Stimulated activated CD4-positive, alpha-beta T cell treated with anti-CD3 and anti-CD28 coated beads, Interleukin-1b, Interleukin-23, amount 100 ng/mL, for 24 hours (primary cell): Measurements from ENCODE around the gene HRAS.
A peak's percentile ranks its signal among the peaks of the same experiment; 100 is the strongest.

Experiments used
- DNase-seq, 4 experiments: peaks; one replicate each; pipeline ENCODE4 v3.0.0-alpha.2; 2020; ENCODE audit warnings: low read depth in 4 of 4, low spot score in 1 of 4

The HRAS gene

DNA sequence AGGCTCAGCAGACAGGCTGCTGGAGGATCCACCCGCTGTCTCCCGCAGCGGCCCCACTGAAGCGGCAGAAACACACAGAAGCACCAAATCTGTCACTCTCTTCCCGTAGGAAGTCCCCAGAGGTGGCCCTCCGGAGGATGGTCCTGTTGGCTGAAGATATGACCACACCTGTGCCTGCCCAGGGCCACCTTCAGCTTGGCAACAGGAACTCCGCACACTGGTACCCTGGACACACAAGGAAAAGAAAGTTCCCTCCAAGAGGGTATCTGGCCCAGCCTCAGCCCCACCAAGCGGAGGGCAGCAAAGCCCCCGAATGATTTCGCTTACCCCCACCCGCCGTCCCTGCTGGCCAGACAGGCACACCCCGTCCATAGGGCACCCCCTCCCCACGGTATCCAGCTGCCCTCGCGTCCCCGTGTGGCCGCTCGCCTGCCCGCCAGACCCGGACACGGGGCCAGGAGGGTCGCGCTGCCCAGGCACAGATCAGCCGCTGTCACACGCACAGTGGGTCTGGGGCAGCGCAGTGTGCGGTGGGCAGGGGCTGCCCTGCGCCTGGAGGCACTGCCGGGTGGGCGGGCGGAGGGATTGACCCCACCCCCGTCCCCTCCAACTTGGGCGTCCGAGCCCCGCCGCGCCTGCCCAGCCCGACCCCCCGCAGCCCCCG, 32.4 kb upstream of the HRAS start:
- no peak for DNase-seq

DNA sequence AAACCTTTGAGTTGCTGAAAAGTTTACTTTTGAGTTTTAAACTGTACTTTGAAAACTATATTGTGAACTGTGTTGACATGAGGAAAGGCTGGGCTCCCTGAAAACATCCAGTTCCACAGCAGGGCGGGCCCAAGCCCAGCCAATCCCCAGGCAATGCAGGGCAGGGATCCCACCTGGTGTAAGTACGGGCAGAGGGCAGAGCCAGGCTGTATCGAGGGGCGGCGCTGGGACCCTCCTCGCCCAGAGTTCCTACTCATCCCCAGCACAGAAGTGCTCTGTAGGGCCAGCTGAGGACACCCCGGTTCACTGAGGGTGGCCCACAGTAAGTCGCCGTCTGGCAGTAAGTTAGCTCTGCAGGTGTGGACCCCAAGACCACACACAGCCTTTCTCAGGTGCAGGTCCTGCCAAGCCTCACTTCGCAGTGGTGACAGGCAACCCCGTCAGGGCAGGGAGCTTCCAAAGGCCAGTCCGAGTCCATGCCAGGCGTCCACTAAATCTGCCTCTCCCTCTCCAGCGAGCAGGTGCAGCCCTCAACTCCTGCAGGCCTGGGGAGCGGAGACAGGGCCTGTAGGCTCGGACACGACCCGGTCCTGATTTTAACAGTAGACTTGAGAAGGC, 31.7 kb upstream of the HRAS start:
- DNase-seq: no peak

DNA sequence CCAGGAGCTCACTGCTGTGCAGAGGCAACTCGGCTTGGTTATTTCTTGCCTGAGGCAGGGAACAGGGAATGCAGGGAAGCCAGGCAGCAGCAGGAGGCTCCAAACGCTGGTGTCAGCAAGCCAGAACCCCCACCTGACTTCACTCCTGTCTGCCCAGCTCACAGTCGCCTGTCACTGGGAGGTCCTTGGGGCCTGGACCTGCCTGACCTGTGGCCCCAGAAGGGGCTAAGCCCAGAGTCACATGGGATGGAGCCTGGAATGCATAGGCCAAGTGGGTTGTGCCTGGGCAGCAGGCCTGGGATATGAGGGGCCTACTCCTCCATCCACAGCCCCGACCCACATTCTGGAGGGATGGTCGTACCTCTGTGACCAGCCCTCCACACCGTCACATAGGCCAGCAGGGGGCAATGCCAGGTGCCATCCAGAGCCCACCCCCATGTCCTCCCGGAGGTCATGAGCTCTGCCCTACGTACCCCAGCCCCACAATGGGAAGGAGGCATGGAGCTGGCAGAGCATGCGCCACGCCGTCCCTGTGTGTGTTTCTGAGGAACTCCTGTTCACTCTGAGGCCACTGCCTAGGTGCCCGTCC, 30.6 kb upstream of the HRAS start:
- DNase-seq: no peak

DNA sequence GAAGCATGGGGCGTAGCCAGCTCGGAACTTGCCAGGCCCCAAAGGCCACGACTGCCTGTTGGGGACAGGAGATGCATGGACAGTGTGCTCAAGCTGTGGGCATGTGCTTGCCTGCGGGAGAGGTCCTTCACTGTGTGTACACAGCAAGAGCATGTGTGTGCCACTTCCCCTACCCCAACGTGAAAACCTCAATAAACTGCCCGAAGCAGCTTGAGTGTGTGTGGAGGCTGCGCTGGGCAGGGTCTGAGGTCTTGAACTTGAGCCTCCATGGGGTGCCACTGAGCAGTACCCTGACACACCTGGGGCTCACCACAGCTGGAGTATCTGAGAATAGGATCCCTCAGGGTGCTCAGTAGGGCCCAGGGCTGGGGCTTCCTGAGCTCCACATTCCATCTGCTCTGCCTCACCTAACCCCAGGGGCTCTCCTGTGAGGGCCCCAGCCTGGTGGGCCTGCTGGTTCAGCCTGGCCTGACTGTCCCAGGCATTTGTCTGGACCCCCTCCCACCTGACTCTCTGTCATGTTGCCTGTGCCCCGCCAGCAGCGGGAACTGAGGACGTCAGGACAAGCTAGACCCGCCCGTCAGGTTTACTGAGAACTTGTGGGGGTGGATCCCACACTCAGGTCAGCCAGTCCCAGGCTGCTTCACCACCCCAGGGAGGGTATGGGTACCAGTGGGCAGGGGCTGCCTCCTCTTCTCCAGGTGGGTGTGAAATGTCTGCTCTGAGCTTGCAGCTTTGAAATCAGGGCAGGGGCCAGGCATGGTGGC, 28.6 kb upstream of the HRAS start:
- DNase-seq: no peak

DNA sequence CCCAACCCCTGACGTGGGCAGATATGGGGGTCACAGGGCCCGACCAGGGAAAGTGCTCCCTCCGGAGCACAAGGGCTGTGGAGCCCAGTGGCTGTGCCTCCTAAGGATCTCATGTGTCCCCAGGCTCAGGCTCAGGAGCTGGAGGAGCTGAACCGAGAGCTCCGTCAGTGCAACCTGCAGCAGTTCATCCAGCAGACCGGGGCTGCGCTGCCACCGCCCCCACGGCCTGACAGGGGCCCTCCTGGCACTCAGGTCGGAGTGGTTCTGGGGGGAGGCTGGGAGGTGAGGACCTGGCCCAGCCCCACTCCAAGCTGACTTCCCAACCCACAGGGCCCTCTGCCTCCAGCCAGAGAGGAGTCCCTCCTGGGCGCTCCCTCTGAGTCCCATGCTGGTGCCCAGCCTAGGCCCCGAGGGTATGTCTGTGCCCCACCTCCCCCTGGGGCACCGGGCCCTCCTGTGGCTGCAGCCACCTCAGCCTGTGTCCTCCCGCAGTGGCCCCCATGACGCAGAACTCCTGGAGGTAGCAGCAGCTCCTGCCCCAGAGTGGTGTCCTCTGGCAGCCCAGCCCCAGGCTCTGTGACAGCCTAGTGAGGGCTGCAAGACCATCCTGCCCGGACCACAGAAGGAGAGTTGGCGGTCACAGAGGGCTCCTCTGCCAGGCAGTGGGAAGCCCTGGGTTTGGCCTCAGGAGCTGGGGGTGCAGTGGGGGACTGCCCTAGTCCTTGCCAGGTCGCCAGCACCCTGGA, 27.9 kb upstream of the HRAS start:
- no peak for DNase-seq

DNA sequence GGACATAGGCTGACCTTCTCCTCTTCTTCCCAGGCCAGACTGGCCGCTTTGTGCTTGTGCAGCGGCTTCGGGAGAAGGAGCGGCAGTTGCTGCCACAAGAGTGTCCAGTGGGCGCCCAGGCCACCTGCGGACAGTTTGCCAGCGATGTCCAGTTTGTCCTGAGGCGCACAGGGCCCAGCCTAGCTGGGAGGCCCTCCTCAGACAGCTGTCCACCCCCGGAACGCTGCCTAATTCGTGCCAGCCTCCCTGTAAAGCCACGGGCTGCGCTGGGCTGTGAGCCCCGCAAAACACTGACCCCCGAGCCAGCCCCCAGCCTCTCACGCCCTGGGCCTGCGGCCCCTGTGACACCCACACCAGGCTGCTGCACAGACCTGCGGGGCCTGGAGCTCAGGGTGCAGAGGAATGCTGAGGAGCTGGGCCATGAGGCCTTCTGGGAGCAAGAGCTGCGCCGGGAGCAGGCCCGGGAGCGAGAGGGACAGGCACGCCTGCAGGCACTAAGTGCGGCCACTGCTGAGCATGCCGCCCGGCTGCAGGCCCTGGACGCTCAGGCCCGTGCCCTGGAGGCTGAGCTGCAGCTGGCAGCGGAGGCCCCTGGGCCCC, 26.8 kb upstream of the HRAS start:
- no peak for DNase-seq

DNA sequence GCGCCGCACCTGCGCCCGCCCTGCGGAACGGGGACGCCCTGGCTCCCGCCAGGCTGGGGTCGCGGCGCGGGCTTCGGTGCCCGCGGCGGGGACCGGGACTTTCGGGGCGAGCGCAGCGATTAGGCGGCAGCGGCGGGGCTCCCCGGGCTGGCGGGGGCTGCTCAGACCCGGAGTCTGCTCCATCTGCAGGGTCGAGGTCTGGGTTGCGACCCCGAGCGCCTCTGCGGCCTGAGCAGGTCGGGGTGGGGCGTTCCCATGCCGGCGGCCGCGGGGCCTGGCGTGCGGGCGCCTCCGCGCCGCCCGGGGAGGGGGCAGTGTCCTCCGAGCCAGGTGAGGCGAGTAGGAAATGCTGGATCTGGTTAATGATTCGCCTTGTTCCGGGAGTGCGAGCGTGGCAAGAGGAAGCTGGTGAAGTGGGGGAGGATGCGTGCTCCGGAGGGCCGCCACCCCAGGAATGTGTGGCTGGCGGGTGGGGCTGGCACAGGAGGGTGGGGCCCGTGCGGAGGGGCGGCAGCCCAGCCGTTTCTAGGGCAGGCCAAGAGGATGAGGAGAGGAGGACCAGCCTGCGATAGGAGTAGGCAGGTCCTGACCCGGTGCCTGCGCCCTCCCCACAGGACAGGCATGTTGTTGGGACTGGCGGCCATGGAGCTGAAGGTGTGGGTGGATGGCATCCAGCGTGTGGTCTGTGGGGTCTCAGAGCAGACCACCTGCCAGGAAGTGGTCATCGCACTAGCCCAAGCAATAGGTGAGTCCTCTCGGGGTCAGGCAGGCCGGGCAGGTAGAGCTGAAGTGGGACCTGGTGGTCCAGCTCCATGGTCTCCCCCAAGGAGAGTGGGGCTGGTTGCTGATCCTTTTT, 26.0 kb upstream of the HRAS start:
- DNase-seq: no peak

DNA sequence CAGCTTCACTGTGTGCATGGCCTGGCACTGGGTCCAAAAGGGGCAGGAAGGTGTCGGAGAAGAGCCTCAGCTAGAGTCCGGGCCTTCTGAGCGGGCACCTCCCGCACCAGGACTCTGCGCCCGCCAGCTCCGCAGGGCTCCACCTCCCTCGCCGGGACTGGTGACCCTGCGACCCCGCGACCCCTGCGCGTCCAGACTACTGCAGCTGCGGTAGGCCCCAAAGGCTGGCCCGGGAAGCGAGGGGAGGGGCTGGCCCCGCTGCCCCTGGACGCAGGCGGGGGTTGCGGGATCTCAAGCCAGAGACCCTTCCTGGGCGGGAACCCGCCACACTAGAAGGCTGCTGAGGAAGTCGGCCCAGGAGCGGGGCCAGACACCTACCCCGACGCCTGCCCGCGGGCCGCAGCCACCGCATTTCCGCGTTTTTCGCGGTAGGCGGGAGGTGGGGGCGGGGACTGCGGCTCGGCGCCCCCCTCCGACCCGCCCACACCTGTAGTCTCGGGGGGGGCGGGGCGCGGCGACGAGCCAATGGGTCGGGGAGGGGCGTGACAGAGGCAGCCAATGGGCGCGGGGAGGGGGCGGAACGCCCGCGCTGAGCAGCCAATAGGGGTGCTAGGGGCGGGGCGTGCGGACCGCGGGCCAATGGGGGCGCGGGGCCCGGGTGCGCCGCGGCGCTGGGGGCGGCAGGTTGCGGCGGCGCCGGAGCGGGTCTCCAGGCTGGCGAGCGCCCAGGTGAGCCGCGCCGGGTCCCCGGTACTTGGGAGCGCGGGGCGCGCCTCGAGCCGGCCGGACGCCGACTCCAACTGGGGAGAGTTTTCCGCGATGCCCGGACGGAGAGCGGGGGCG, 25.1 kb upstream of the HRAS start, which contains the start of the genes LMNTD2 and RASSF7:
LMNTD2 (minus strand) TSS at position 434 of the 843 bp plus-strand sequence; CDS start at position 412, 22 bp downstream.
RASSF7 (plus strand) TSS at position 666 of the 843 bp plus-strand sequence. CDS start 799 bp downstream, outside the sequence.
- DNase-seq: peak; percentile 88 to 96 (median 94)

DNA sequence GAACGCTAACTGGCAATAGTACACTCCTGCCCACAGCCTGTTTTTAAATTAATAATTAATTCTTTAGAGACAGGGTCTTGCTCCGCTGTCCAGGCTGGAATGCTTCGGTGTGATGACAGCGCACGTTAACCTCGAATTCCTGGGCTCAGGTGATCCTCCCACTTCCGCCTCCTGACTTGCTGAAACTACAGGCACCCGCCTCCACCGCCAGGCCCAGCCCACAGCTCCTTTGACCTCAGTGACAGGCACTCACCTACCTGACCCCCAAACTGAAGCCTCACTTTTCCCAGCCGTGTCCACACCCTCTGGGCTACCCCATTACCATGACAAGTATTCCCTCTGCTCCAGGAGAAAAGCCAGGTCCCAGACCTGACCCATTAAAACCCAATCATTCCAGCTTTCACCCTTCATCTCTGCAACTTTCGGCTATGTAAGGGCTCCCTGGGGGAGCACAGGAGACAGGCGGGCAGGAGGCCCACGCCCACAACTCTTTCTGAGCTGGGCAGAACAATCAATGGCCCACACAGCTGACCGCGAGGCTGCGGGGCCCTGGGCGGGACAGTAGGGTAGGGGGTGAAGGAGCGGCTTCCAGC, 24.4 kb upstream of the HRAS start:
- DNase-seq: no peak

DNA sequence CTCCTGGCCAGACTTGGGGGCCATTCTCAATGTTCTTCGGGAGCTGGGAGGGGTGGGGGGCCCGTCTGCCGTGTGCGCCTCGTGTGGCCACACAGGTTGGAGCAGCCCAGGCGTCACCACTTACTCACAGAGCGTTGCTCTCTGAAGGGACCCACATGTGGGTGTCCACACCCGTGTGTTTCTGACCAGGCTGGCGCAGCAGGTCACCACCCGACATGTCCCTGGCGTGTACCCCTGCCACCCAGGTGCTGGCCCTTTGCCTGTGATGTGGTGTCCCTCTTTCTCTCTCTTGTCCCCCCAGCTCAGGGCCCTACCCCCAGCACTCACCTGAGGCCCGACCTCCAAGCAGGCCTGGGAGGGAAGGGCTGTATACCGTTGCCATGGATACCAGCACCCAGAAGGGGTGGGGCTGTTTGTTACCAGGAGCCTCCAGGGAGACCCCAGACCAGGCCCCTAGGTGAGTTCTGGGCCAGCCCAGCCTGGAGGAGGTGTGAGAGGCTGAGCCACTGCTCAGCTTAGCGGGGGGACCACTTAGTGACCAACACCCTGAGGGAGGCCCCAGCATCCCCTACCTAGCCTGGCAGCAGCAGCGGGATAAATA, 23.7 kb upstream of the HRAS start:
- DNase-seq: no peak

DNA sequence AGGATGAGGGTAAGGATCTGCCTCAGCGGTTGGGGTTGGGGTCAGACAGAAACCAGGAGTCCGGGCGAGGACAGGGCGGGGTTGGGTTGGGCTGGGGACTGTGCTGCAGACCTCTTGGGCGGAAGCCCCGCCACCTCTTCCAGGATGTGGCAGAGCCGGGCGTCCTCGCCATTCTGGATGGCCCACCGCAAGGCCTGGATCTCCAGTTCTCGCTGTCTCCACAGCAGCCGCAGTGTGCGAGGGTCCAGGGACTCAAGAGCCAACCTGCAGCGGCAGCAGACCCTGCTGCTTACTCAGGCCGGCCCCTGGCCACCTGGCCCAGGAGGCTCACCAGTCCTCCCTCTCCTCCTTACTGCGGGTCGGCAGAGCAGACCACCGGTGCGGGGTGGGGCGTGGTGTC, 23.1 kb upstream of the HRAS start:
- DNase-seq: no peak

DNA sequence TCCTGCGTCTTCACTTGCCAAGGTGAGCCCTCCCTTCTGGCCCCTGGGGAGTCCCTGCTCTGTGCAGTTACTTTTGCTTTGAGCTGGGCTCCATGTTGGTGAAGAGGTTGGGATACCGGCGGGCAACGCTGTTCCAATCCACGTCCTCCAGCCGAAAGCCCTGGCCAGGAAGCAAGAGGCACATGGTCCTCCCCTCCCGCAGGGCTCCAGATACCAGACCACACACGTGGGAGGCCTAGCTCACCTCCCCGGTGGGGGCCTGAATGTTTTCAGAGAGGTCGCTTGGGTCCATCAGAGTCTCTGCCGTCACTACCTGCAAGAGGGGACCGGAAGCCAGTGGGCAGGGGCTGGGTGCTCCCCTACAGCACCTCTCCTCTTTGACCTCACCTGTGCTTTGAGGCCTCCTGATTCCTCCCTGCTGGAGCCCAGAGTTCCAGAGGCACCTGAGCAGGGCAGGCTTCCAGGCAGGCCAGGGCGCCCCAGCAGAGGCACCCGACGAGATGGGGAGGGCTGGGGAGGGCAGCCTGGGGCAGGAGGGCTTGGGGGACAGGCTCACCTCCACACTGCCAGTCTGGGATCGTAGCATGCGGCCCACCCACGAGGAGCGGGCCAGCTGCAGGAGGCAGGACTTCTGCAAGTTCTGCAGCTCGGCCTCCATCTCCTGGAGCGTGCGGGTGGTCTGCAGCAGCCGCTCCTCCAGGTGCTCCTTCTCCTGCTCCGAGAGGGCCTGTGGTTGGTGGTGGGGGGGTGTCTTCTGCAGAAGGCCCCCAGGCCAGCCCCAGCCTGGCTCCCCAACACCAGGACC, 22.2 kb upstream of the HRAS start:
- DNase-seq: no peak

DNA sequence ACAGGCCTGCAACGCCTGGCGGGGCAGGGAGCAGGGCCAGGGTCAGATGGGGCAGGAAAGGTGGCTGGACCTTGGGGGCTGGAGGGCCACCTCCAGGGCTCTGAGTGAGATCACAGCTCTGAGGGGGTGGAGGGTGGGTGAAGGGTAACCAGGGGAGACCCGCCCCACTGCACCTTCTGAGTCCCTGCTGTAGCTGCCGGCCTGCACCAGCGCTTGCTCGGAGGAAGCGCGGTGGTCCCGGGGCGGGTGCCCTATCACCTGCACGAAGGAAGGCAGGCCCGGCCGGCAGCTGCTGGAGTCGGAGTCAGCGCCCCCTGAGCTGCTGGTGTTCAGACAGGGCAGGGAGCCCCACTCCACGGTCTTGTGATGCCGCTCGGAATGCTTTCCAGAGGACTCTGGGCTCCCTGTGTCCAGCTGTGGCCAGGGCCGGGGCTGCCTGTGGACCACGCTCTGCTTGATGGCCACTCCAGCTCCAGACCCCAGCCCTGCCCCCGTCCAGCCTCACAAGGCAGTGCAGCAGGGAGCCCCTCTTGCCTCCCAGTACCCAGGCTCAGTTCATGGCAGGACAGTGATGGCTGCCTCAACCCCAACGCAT, 21.4 kb upstream of the HRAS start:
- no peak for DNase-seq

DNA sequence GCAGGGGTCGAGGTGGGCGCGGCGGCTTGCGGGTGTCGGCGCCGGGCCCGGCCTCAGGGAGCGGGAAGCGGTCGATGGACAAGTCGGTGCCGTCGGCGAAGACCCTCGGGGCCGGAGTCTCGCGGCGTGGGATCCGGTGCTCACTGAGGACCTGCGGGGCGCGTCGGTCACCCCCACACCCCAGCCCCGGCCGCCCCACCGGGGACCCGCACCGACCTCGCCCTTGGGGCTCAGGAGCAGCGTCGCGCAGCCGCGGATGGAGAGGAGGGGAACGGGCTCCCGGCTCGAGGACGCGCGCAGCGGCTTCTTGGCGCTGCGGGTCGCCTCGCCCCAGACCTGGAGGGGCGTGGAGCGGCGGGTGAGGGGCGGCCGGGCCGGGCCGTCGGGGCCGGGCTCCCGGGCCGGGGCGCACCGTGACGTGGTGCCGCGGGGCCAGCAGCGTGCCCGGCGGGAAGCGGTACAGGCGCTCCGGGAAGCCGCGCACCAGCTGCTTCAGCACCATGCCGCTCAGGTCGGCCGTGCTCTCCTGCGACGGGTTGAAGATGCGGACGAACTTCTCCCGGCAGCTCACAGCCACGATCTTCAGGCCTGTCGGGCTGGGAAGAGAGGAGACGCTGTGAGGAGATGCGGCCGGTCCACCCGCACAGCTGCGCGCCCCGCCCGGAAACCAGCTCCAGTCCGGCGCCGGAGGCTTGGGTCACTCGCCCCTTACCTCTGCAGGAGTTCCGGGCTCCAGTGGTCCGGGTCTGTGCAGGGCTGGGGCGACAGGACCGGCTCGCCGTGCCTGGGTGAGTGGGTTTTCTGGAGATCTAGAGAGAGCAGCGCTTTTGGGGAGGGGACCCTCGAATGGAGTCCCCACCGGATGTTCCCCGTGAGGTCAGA, 20.6 kb upstream of the HRAS start:
- no peak for DNase-seq

DNA sequence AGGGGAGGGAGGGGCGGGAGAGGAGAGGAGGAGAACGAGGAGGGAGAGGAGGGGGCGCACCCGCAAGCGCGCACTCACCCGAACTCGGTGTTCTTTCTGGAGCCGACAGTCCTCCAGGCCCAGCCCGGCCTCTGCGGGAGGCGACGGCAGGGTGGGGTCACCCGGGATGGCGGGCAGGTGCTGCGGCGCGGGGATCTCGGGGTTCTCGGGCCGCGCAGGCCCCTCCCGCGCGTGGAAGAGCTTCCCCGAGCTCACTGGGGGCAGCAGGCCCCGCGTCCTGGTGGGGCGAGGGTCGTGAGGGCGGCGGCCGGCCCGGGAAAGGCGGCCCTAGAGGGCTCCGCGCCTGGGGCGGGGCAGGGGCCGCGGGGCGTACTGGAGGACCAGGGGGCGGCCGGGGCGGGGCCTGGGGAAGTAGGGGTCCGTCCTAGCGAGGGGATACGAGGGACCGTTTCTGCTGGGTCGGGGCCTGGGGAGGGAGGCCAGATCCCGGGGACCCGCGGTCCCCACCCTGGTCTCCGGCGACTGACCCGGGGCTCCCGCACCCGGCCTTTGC, 19.9 kb upstream of the HRAS start:
- no peak for DNase-seq
